IMR-90 (cell line): ENCODE measurements around the gene CAP2. TPM values are rescaled to one million over a fixed set of nuclear protein-coding genes. Genes with fewer than 3 reads are reported as not detected.

Experiments used
- ATAC-seq: fragments of 200-7000 bp; cut with Tn5 transposase; 2 replicates; pipeline ENCODE4 v1.9.1; 2020; ENCODE audit warnings: low read depth, mild to moderate bottlenecking, moderate library complexity
- BruUV-seq: library from RNA; stranded (reverse); fragments of 400-500 nt; replicated peaks from 2 replicates; lab custom pipeline; 2021; lab: Mats Ljungman, UMichigan
- CTCF ChIA-PET: fragments of 300-600 bp; formaldehyde crosslinking; extraction: SDS; loops from one replicate; lab custom pipeline; 2021; ENCODE audit warnings: antibody characterized with exemption; lab: Yijun Ruan, JAX
- POLR2A ChIA-PET: fragments of 300-600 bp; sonication (Branson Sonifier 250); formaldehyde crosslinking; loops from one replicate; lab custom pipeline; 2022; ENCODE audit warnings: antibody characterized with exemption; ENCODE audit not compliant: unreplicated experiment; lab: Charles Lee
- DNase-seq: peaks from one replicate; pipeline ENCODE4 v3.0.0; 2013
- H2AFZ ChIP-seq: replicated peaks from 2 replicates; pipeline ENCODE3; 2013; ENCODE audit warnings: low read length, mild to moderate bottlenecking; ENCODE audit not compliant: poor library complexity
- H2AK5ac ChIP-seq: 2 replicates; pipeline ENCODE4 v1.6.1; 2013; ENCODE audit warnings: low read depth, low read length, inconsistent platforms
- H2AK9ac ChIP-seq: replicated peaks from 2 replicates; pipeline ENCODE3; 2013; ENCODE audit warnings: mild to moderate bottlenecking, low read depth, low read length, moderate library complexity; ENCODE audit not compliant: poor library complexity
- H2BK120ac ChIP-seq: 2 replicates; pipeline ENCODE4 v1.6.1; 2013; ENCODE audit warnings: low read depth, low read length, inconsistent platforms
- H2BK15ac ChIP-seq: 3 replicates; pipeline ENCODE4 v1.6.1; 2013; ENCODE audit warnings: low read depth, low read length, inconsistent platforms
- H2BK20ac ChIP-seq: 2 replicates; pipeline ENCODE4 v1.6.1; 2013; ENCODE audit warnings: low read depth, mild to moderate bottlenecking, inconsistent platforms, low read length, moderate library complexity
- H2BK5ac ChIP-seq: 2 replicates; pipeline ENCODE4 v1.6.1; 2013; ENCODE audit warnings: mild to moderate bottlenecking, low read depth, low read length, inconsistent platforms; ENCODE audit not compliant: poor library complexity, severe bottlenecking
- H3K14ac ChIP-seq: replicated peaks from 2 replicates; pipeline ENCODE4 v1.6.1; 2013; ENCODE audit warnings: low read depth, low read length, inconsistent platforms
- H3K18ac ChIP-seq: 2 replicates; pipeline ENCODE4 v1.6.1; 2013; ENCODE audit warnings: low read depth, low read length, control low read depth
- H3K23ac ChIP-seq: 2 replicates; pipeline ENCODE4 v1.6.1; 2013; ENCODE audit warnings: low read depth, low read length, inconsistent platforms
- H3K27ac ChIP-seq: 2 replicates; pipeline ENCODE4 v1.5.1; 2013; ENCODE audit warnings: mild to moderate bottlenecking, control low read depth, low read length; ENCODE audit not compliant: insufficient read depth
- H3K27me3 ChIP-seq: 2 replicates; pipeline ENCODE4 v1.6.1; 2013; ENCODE audit warnings: low read length; ENCODE audit not compliant: control insufficient read depth, insufficient read depth
- H3K36me3 ChIP-seq: 2 replicates; pipeline ENCODE4 v1.6.1; 2013; ENCODE audit warnings: low read length, mixed read lengths; ENCODE audit not compliant: control insufficient read depth, insufficient read depth
- H3K4ac ChIP-seq: 2 replicates; pipeline ENCODE4 v1.6.1; 2013; ENCODE audit warnings: low read depth, low read length, inconsistent platforms
- H3K4me1 ChIP-seq: 2 replicates; pipeline ENCODE4 v1.6.1; 2013; ENCODE audit warnings: low read length, mixed read lengths; ENCODE audit not compliant: control insufficient read depth, insufficient read depth
- H3K4me2 ChIP-seq: 2 replicates; pipeline ENCODE4 v1.6.1; 2013; ENCODE audit warnings: low read depth, mild to moderate bottlenecking, control low read depth, low read length, moderate library complexity
- H3K4me3 ChIP-seq: 2 replicates; pipeline ENCODE4 v1.5.1; 2013; ENCODE audit warnings: low read depth, mild to moderate bottlenecking, control low read depth, low read length, moderate library complexity; ENCODE audit not compliant: insufficient read depth
- H3K56ac ChIP-seq: 2 replicates; pipeline ENCODE4 v1.6.1; 2013; ENCODE audit warnings: low read length, inconsistent platforms; ENCODE audit not compliant: insufficient read depth; ENCODE audit errors: extremely low read depth
- H3K79me1 ChIP-seq, 2 experiments: 2 replicates each; pipeline ENCODE4 v1.6.1; 2013; ENCODE audit warnings: low read length in 2 of 2, inconsistent platforms in 1 of 2, low read depth in 1 of 2
- H3K9ac ChIP-seq: 2 replicates; pipeline ENCODE4 v1.6.1; 2013; ENCODE audit warnings: low read depth, low read length, control low read depth
- H3K9me1 ChIP-seq: 2 replicates; pipeline ENCODE4 v1.6.1; 2013; ENCODE audit warnings: low read length, inconsistent platforms; ENCODE audit not compliant: insufficient read depth
- H3K9me3 ChIP-seq: 2 replicates; pipeline ENCODE4 v1.6.1; 2013; ENCODE audit warnings: low read length; ENCODE audit not compliant: control insufficient read depth, insufficient read depth
- H4K20me1 ChIP-seq: 2 replicates; pipeline ENCODE4 v1.6.1; 2013; ENCODE audit warnings: low read length, inconsistent platforms; ENCODE audit not compliant: insufficient read depth
- H4K5ac ChIP-seq: 2 replicates; pipeline ENCODE4 v1.6.1; 2013; ENCODE audit warnings: mild to moderate bottlenecking, low read depth, low read length, control low read depth
- H4K8ac ChIP-seq, 2 experiments: 2 replicates each; pipeline ENCODE4 v1.6.1; 2013; ENCODE audit warnings: low read depth in 2 of 2, low read length in 2 of 2, control low read depth in 1 of 2, inconsistent platforms in 1 of 2
- H4K91ac ChIP-seq: 2 replicates; pipeline ENCODE4 v1.6.1; 2013; ENCODE audit warnings: low read depth, low read length, inconsistent platforms; ENCODE audit not compliant: insufficient read depth
- CEBPB ChIP-seq: IDR thresholded peaks from 2 replicates; pipeline ENCODE4 v1.6.1; 2012; ENCODE audit warnings: low read depth, low read length, improper control_type of control experiment
- CTCF ChIP-seq: conservative IDR thresholded peaks from 2 replicates; pipeline ENCODE4 v1.5.1; 2012; ENCODE audit warnings: mild to moderate bottlenecking, low read depth, low read length, improper control_type of control experiment
- FOS ChIP-seq: fragments of 150-350 bp; IDR thresholded peaks from 2 replicates; pipeline ENCODE4 v1.6.1; 2016; ENCODE audit warnings: low read depth, low read length
- MAZ ChIP-seq: IDR thresholded peaks from 2 replicates; pipeline ENCODE4 v1.6.1; 2012; ENCODE audit warnings: low read depth, mild to moderate bottlenecking, low read length, improper control_type of control experiment, moderate library complexity, borderline replicate concordance
- POLR2A ChIP-seq: IDR thresholded peaks from 2 replicates; pipeline ENCODE4 v1.6.1; 2012; ENCODE audit warnings: mild to moderate bottlenecking, low read depth, low read length
- RCOR1 ChIP-seq: IDR thresholded peaks from 2 replicates; pipeline ENCODE4 v1.6.1; 2012; ENCODE audit warnings: mild to moderate bottlenecking, low read length, improper control_type of control experiment; ENCODE audit not compliant: insufficient replicate concordance
- USF2 ChIP-seq: fragments of 150-350 bp; IDR thresholded peaks from 2 replicates; pipeline ENCODE4 v1.6.1; 2017; ENCODE audit warnings: mild to moderate bottlenecking, antibody characterized with exemption, low read length, low read depth
- WGBS, 2 experiments: methylation state at CpG; one replicate each; pipeline versions ENCODE4 v1.1.5 to v1.1.7; 2013; ENCODE audit warnings: missing lambda C conversion rate in 2 of 2; ENCODE audit not compliant: insufficient read length in 1 of 2; ENCODE audit errors: extremely low coverage in 2 of 2; 5-methylcytosine and 5-hydroxymethylcytosine counted together
- dilution Hi-C: fragments of 300-500 bp; cut with HindIII; formaldehyde crosslinking; loops from one replicate; pipeline ENCODE4 v1.14.3; 2018; ENCODE audit warnings: low sequenced_read_pairs; ENCODE audit not compliant: unreplicated experiment
- in situ Hi-C: fragments of 300-500 bp; cut with MboI; formaldehyde crosslinking; loops from 3 replicates; pipeline ENCODE4 v1.14.3; 2019; ENCODE audit warnings: low sequenced_read_pairs, inconsistent platforms, mixed read lengths
- intact Hi-C: fragments of 100-400 bp; cut with micrococcal nuclease; formaldehyde crosslinking; loops from 2 replicates; pipeline ENCODE4 v1.10.0; 2022
- polyA plus RNA-seq, 3 experiments: library from polyadenylated mRNA; depleted of rRNA; stranded (reverse); fragments of >200 nt; gene quantifications; 2 replicates each; pipeline ENCODE4 v1.2.3, GENCODE V29; 2012; ENCODE audit warnings: low replicate concordance in 1 of 3
- total RNA-seq: library from RNA; depleted of rRNA; stranded (reverse); fragments of >200 nt; gene quantifications from 2 replicates; pipeline ENCODE4 v1.2.3, GENCODE V29; 2012

CAP2 gene
- total and polyA plus RNA-seq, 2 of the 4 experiments (the other 2 are of a cell fraction): 14.5 to 27.5 TPM

DNA sequence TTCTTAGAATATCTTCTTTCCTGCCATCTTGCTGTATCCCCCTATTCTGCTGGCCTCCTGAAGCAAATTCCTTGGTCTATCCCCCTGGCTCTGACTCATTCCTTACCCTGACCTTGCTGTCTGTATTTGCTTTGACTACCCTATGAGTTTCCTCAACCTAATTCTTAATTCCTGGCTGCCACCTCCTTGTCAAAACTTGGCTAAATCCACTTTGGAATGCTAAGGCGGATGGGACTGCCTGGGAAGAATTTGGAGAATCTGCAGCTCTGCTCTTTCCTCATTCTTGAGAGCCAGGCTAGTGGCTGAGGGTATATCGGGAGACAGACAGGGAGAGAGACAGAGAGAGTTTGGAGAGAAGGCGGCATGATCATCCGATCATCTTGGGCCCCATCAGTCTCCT is 24.4 kb downstream of the CAP2 start:
- TF ChIP-seq CTCF (no peak), MAZ (no peak), FOS (peak; percentile 48; the same call in 1 of the 2 replicates), USF2 (no peak), RCOR1 (peak; percentile 19), CEBPB (peak; percentile 22; the same call in 1 of the 2 replicates), POLR2A (peak; percentile 68; the same call in 1 of the 2 replicates)
- dilution Hi-C loops: no loop called here
- intact Hi-C loops: loop anchor here (2.0 to 5.0 kb wide), 2 partner anchors 139 to 251 kb away; no protein-coding TSS in a partner anchor
- Histone ChIP-seq H3K27me3 (no peaks in the 10 kb centered on the region), H3K23ac (peak overlapping the region; percentile 92; the same call in 1 of the 2 replicates), H3K27ac (peak overlapping the region; percentile 86), H3K4me2 (peak overlapping the region; percentile 77), H3K36me3 (no peaks in the 10 kb centered on the region; the same call in 1 of the 2 replicates), H3K9me1 (peaks cover 14% of the 10 kb centered on the region), H2AK9ac (peak overlapping the region; percentile 78), H4K5ac (peak overlapping the region; percentile 23; the same call in 1 of the 2 replicates), H2AFZ (no peak overlapping the region), H4K20me1 (peaks cover 10% of the 10 kb centered on the region; the same call in 1 of the 2 replicates), H2BK15ac (peak overlapping the region; percentile 83; the same call in 2 of the 3 replicates), H3K14ac (peak overlapping the region; percentile 92), H3K9me3 (no peaks in the 10 kb centered on the region), H2BK5ac (peak overlapping the region; percentile 64), H4K8ac (peak overlapping the region; percentile 22 to 84; a peak in 3 of 4 replicates), H3K4ac (peak overlapping the region; percentile 92), H3K4me3 (peak overlapping the region; percentile 9; the same call in 1 of the 2 replicates), H3K79me1 (peaks cover 28 to 70% of the 10 kb centered on the region in 2 experiments), H3K9ac (peak overlapping the region; percentile 61), H2BK120ac (peak overlapping the region; percentile 88), H3K4me1 (peaks cover 21% of the 10 kb centered on the region), H3K18ac (peak overlapping the region; percentile 80), H3K56ac (peak overlapping the region; percentile 94; the same call in 1 of the 2 replicates), H2BK20ac (peak overlapping the region; percentile 91), H4K91ac (peak overlapping the region; percentile 53), H2AK5ac (peak overlapping the region; percentile 84; the same call in 1 of the 2 replicates)
- no TSS peak for BruUV-seq
- no CpG with 5 or more reads among the region's 4 CpGs for WGBS, 2 experiments
- ATAC-seq (peak; percentile 76), DNase-seq (peak; percentile 91)
- CTCF ChIA-PET: interaction anchor here (0.6 to 1.3 kb wide), 4 partner anchors 87 to 733 kb away, joined by 3 to 4 read pairs (median 3); no protein-coding TSS in a partner anchor
- in situ Hi-C loops: no loop called here
- POLR2A ChIA-PET: no interaction called here
